Common myeloid progenitor, CD34-positive (primary cell): ENCODE data around the gene ZNF829.
A peak's percentile ranks its signal among the peaks of the same experiment; 100 is the strongest.

Experiments used
- CTCF ChIA-PET: fragments of 350-600 bp; sonication (Branson Sonifier 250); formaldehyde crosslinking; loops from one replicate; lab custom pipeline; 2021; ENCODE audit warnings: antibody characterized with exemption; lab: Charles Lee
- POLR2A ChIA-PET: fragments of 350-600 bp; sonication (Branson Sonifier 250); formaldehyde crosslinking; loops from one replicate; lab custom pipeline; 2021; ENCODE audit warnings: antibody characterized with exemption; lab: Charles Lee
- DNase-seq, 3 donors: peaks; one replicate each; pipeline versions ENCODE4 v3.0.0 to v3.0.0-alpha.2; 2013
- H3K27ac ChIP-seq, 2 experiments: 1 replicate in 1 of 2; 2 replicates in 1 of 2; pipeline ENCODE4 v1.7.0; 2013; ENCODE audit warnings: inconsistent platforms in 2 of 2, low read length in 2 of 2, mild to moderate bottlenecking in 2 of 2, low read depth in 1 of 2, moderate library complexity in 1 of 2; ENCODE audit not compliant: severe bottlenecking in 2 of 2, insufficient read depth in 1 of 2, poor library complexity in 1 of 2
- H3K27me3 ChIP-seq, 5 experiments: replicated peaks in 2 of 5; 1 replicate in 3 of 5; 2 replicates in 2 of 5; pipeline versions ENCODE4 v1.6.1 to v1.7.0; 2013; ENCODE audit warnings: low read length in 4 of 5, mild to moderate bottlenecking in 2 of 5, moderate library complexity in 2 of 5, inconsistent platforms in 1 of 5; ENCODE audit not compliant: insufficient read depth in 5 of 5, control insufficient read depth in 4 of 5
- H3K36me3 ChIP-seq, 4 experiments: 1 replicate in 2 of 4; 2 replicates in 2 of 4; pipeline versions ENCODE4 v1.6.1 to v1.7.0; 2013; ENCODE audit warnings: low read length in 3 of 4, control low read depth in 1 of 4, mild to moderate bottlenecking in 1 of 4; ENCODE audit not compliant: control insufficient read depth in 4 of 4, insufficient read depth in 4 of 4
- H3K4me1 ChIP-seq, 4 experiments: 1 replicate in 3 of 4; 2 replicates in 1 of 4; pipeline versions ENCODE4 v1.6.1 to v1.7.1; 2013; ENCODE audit warnings: low read length in 3 of 4, mild to moderate bottlenecking in 3 of 4, control low read depth in 1 of 4, inconsistent platforms in 1 of 4, moderate library complexity in 1 of 4; ENCODE audit not compliant: control insufficient read depth in 4 of 4, insufficient read depth in 4 of 4; ENCODE audit errors: control extremely low read depth in 1 of 4
- H3K4me3 ChIP-seq, 7 experiments: 1 replicate in 4 of 7; 2 replicates in 3 of 7; pipeline versions ENCODE4 v1.5.1 to v1.7.0; 2013; ENCODE audit warnings: mild to moderate bottlenecking in 7 of 7, low read length in 6 of 7, moderate library complexity in 6 of 7, inconsistent platforms in 2 of 7, low read depth in 2 of 7, control low read depth in 1 of 7; ENCODE audit not compliant: insufficient read depth in 4 of 7, control insufficient read depth in 1 of 7; ENCODE audit errors: extremely low read depth in 1 of 7
- H3K9me3 ChIP-seq, 5 experiments: 1 replicate in 4 of 5; 2 replicates in 1 of 5; pipeline versions ENCODE4 v1.6.1 to v1.7.1; 2013; ENCODE audit warnings: low read length in 4 of 5, mild to moderate bottlenecking in 2 of 5, inconsistent platforms in 1 of 5, low read depth in 1 of 5, moderate library complexity in 1 of 5; ENCODE audit not compliant: control insufficient read depth in 4 of 5, insufficient read depth in 2 of 5; ENCODE audit errors: control extremely low read depth in 1 of 5
- WGBS: methylation state at CpG from one replicate; pipeline ENCODE4 v1.1.5; 2013; ENCODE audit not compliant: insufficient coverage; 5-methylcytosine and 5-hydroxymethylcytosine counted together

Gene ZNF829

DNA sequence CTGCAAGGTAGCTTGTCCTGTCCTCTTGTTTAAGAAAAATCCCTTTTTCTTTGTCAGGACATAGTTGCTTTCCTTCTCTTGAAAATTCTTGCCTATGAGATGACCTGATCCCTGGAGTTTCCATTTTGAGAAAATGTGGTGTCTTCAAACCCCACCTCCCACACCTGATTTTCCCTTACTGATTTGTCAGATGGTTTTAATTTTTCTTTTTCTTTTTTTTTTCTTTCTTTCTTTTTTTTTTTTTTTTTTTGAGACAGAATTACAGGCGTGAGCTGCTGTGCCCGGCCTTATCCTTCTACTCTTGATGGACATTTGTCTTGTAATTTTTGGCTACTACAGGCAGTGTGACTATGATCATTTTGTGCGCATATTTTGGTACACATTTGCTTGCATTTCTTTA is 64.2 kb downstream of the ZNF829 start:
- no peak overlapping the region for H3K27ac ChIP-seq
- WGBS = 100% methylated on average over 3 of the region's 3 CpGs
- H3K36me3 ChIP-seq = peaks cover 18 to 35% (median 23%) of the 10 kb centered on the region in 4 experiments
- H3K27me3 ChIP-seq = no peaks in the 10 kb centered on the region
- H3K4me3 ChIP-seq = peak overlapping the region in 6 of 7 experiments; percentile 87 to 99 (median 96)
- peaks cover 4 to 27% (median 14%) of the 10 kb centered on the region in 4 experiments for H3K4me1 ChIP-seq
- CTCF ChIA-PET = no interaction called here
- DNase-seq = no peak
- POLR2A ChIA-PET = interaction anchor here (3.7 kb wide), 1 partner anchor 14 kb away, joined by 19 read pairs; the partner anchor contains the start of gene ZNF790
- peaks cover 2 to 26% (median 16%) of the 10 kb centered on the region in 5 experiments for H3K9me3 ChIP-seq

DNA sequence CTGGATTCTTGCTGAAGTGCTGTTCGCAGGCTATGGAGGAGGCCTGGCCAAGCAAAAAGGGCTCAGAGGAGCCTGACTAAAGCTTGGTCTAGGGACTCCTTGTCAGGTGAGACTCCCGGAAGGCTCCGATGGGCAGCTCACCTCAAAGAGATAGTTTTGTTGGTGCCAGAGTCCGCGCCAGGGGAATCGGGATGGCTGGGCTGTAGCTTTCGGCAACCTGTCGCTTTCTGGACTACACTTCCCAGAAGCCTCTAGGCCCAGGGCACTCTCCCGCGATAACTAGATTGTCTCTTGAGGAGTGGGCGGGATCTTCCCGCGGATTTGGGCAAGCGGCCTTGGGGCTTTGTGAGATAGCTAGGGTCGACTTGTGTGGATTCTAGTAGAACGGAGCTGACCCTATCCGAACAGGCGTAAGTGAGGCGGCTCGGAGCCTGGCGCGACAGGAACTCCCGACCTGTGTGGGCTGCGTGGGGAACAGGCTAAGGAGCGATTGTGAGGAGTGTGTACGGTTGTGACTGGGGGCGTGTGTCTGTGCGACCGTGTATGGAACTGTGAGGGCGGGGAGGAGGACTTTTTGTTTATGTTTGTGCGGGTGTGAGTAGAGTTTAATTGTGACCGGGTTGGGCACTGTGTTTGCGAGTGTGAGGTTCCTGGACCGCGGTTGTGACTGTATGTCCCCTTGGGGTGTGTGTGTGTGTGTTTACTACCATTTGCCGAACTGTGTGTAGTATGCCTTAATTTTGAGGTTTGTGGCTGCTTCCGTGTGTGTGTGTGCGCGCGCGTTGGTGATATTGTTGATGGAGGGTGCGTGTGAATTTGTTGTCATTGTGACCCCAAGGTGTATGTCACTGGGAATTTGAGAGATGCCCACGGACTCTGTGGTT is 65.3 kb downstream of the ZNF829 start, which contains the start of gene ZNF345:
Gene ZNF345, plus strand, starts transcription at position 318 of the 884 bp plus-strand sequence. CDS start 25,955 bp downstream, outside the sequence.
- WGBS = 0% methylated on average over 35 of the region's 43 CpGs
- H3K4me1 ChIP-seq = peaks cover 4 to 27% (median 14%) of the 10 kb centered on the region in 4 experiments
- ChIA-PET CTCF (interaction anchor here (0.6 to 3.0 kb wide), 4 partner anchors 13 to 636 kb away, joined by 3 to 20 read pairs (median 3); partner anchors contain the start of genes ZNF146, ZNF565 and ZNF790), POLR2A (interaction anchor here (0.6 to 3.7 kb wide), 3 partner anchors 12 to 155 kb away, joined by 3 to 19 read pairs (median 4); partner anchors contain the start of gene ZNF790)
- peaks cover 2 to 23% (median 12%) of the 10 kb centered on the region in 5 experiments for H3K9me3 ChIP-seq
- peak; percentile 97 to 98 (median 98) for DNase-seq
- H3K36me3 ChIP-seq = peaks cover 13 to 27% (median 23%) of the 10 kb centered on the region in 4 experiments
- no peaks in the 10 kb centered on the region for H3K27me3 ChIP-seq
- peak within 1 kb of the TSS; percentile 54 to 99 (median 95) for H3K4me3 ChIP-seq
- H3K27ac ChIP-seq = peak within 1 kb of the TSS; percentile 93 to 94

DNA sequence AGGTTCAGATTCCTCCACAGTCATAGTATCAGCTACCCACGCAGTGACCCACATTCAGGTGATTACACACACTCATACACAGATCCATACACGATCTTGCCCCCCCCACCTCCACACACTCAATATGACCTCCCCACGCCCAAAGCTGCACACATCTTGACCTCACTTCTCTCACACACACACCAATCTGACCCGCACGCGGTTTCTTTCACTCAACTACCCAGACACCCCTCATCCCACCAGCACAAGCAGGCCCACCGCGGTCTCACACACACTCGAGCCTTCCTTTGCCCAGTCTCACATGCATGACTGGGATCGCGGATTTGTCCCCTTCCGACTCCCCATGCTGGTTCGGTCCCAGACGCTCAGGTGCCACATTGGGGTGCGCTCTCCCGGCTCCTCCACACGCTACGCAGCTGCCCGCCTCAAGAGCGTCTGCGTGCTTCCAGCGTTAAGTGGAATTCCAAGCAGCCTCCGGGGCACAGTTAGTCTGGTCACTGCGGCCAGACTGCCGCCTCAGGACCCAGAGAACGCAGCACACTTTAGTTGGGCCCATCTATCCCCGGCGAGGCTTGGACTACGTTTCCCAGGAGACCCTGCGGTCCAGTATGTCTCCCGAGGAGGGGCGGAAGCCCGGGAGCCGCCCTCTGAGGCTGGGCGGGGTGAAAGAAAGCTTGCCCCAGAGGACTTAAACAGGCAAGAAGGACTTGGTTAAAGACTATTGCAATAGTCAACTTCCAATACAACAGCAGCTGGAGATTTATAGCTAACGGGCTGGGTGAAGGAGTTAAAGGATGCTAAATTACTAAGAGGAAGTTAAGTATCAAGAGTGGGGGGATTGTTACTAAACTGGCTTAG is 66.2 kb downstream of the ZNF829 start:
- H3K9me3 ChIP-seq = peaks cover 2 to 19% (median 10%) of the 10 kb centered on the region in 5 experiments
- POLR2A ChIA-PET = interaction anchor here (0.6 to 3.7 kb wide), 4 partner anchors 12 to 228 kb away, joined by 3 to 19 read pairs (median 4); partner anchors contain the start of gene ZNF790
- H3K4me3 ChIP-seq = peak overlapping the region; percentile 54 to 99 (median 95)
- CTCF ChIA-PET = interaction anchor here (0.6 to 3.0 kb wide), 5 partner anchors 12 to 635 kb away, joined by 3 to 20 read pairs (median 3); partner anchors contain the start of genes ZNF146, ZNF565 and ZNF790
- peaks cover 4 to 27% (median 14%) of the 10 kb centered on the region in 4 experiments for H3K4me1 ChIP-seq
- no peaks in the 10 kb centered on the region for H3K27me3 ChIP-seq
- WGBS = 0% methylated on average over 24 of the region's 36 CpGs
- peak; percentile 90 to 95 (median 93) for DNase-seq
- peak overlapping the region; percentile 93 to 94 for H3K27ac ChIP-seq
- peaks cover 11 to 22% (median 19%) of the 10 kb centered on the region in 4 experiments for H3K36me3 ChIP-seq

DNA sequence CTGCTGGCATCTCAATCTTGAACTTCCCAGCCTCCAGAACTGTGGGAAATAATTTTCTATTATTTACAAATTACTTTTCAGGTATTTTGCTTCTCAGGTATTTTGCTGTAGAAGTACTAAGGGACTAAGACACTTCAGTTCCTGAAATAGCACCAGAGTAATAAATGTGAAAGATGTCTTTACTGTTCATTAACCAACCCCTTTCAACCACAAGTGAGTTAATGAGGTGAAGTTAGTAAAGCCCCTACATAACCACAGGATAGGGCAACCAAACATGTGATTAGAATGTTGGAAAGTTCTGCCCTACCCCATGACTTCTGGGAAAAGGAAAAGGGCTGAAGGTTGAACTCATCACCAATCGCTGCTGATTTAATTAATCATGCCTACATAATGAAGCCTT is 68.1 kb downstream of the ZNF829 start:
- CTCF ChIA-PET = interaction anchor here (3.0 kb wide), 1 partner anchor 10 kb away, joined by 20 read pairs; the partner anchor contains the start of gene ZNF790
- POLR2A ChIA-PET = no interaction called here
- Histone ChIP-seq H3K27me3 (no peaks in the 10 kb centered on the region), H3K4me3 (peak overlapping the region in 1 of 7 experiments; percentile 37), H3K36me3 (peaks cover 4 to 24% (median 16%) of the 10 kb centered on the region in 4 experiments), H3K4me1 (peaks cover 4 to 27% (median 14%) of the 10 kb centered on the region in 4 experiments), H3K27ac (no peak overlapping the region), H3K9me3 (peaks cover 2 to 18% (median 14%) of the 10 kb centered on the region in 5 experiments)
- no CpG with 5 or more reads among the region's 1 CpG for WGBS
- DNase-seq = no peak

DNA sequence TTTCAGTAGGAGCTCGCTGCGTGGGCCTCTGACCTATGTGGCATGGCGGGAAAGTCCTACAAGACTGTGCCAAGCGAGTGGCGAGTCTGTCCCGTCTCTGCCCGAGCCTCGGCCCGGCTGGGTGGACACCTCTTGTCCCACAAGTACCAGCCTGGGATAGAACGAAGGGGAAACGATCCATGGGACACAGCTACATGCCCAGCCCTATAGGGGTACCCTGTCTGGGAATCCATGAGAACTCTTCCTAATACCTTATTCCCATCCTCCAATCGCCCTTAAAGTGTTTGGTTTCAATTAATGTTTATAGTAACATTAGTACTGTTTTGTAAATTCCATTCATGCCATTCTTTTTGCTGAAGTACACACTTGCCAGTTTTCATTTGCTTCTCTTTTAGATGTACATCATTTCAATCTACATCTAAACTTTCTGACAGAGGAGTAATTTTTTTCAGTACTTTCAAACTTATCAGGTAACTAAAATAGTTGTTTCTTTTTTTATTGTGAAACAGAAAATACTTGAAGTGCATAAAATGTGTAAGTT is 77.2 kb downstream of the ZNF829 start:
- DNase-seq = no peak
- Histone ChIP-seq H3K4me3 (peak overlapping the region; percentile 65 to 98 (median 90)), H3K4me1 (peaks cover 5 to 19% (median 14%) of the 10 kb centered on the region in 4 experiments), H3K36me3 (peaks cover 13 to 33% (median 25%) of the 10 kb centered on the region in 4 experiments), H3K9me3 (peaks cover 12 to 32% (median 26%) of the 10 kb centered on the region in 5 experiments), H3K27ac (peak overlapping the region; percentile 82 to 91), H3K27me3 (no peaks in the 10 kb centered on the region)
- WGBS = 39% methylated on average over 9 of the region's 12 CpGs
- CTCF ChIA-PET = interaction anchor here (4.3 kb wide), 1 partner anchor 10 kb away, joined by 20 read pairs; the partner anchor contains the start of gene ZNF345
- POLR2A ChIA-PET = interaction anchor here (2.4 kb wide), 1 partner anchor 12 kb away, joined by 19 read pairs; the partner anchor contains the start of gene ZNF345
